MM.1S (cell line): ENCODE data around the gene MICAL2.

Experiments
- CTCF ChIP-seq: fragments of 300-600 bp; sonication (generic); IDR thresholded peaks from 2 replicates; pipeline ENCODE4 v1.5.1; 2016; ENCODE audit warnings: antibody characterized with exemption, low read length, mixed read lengths
- EZH2 ChIP-seq: fragments of 300-600 bp; sonication (generic); optimal IDR thresholded peaks from 2 replicates; pipeline ENCODE3; 2017; ENCODE audit warnings: low read depth, mild to moderate bottlenecking, antibody characterized with exemption, low read length, mixed read lengths
- EZH2phosphoT487 ChIP-seq: fragments of 300-600 bp; sonication (generic); IDR thresholded peaks from 2 replicates; pipeline ENCODE4 v1.6.1; 2018; ENCODE audit warnings: antibody characterized with exemption, low read length

GRCh38 chr11:12165237-12165875, 55.0 kb downstream of the MICAL2 start:
- TF ChIP-seq CTCF (no peak), EZH2 (no peak), EZH2phosphoT487 (no peak)
